GM19468 (cell line): ENCODE measurements around the gene SESN1.
"Not testable (repeated sequence)": the region's sequence is repeated elsewhere in the genome, so short reads cannot be mapped to it uniquely, and the experiment has no call there.

Experiments used
- ATAC-seq: cut with Tn5 transposase; IDR thresholded peaks from one replicate; pipeline ENCODE4 v1.9.1; 2021; ENCODE audit warnings: mild to moderate bottlenecking, moderate library complexity, moderate number of reproducible peaks; ENCODE audit not compliant: unreplicated experiment; ENCODE audit errors: extremely low read depth

Gene SESN1

GRCh38 chr6:109095835-109096084 lies 1.1 kb upstream of the SESN1 start:
- ATAC-seq, result no peak

GRCh38 chr6:109095036-109095834 lies 589 bp upstream of the SESN1 start, which contains the start of gene CEP57L1:
Gene CEP57L1, plus strand, starts transcription at chr6:109095507. Its CDS starts 49,715 bp downstream, at chr6:109145222.
- peak; percentile 53 for ATAC-seq

- ATAC-seq, result no peak
These were observed 772 bp downstream of the SESN1 start for GRCh38 chr6:109093732-109094415.

GRCh38 chr6:109092074-109092473 lies 2.6 kb downstream of the SESN1 start:
- ATAC-seq, result no peak

- no peak for ATAC-seq
These were observed 3.2 kb downstream of the SESN1 start for GRCh38 chr6:109091314-109092024.

- ATAC-seq, result no peak
These were observed 5.7 kb downstream of the SESN1 start for GRCh38 chr6:109088995-109089394.

GRCh38 chr6:109087661-109088264 lies 6.9 kb downstream of the SESN1 start:
- ATAC-seq, result no peak

- not testable (repeated sequence) for ATAC-seq
These were observed 10.5 kb downstream of the SESN1 start for GRCh38 chr6:109084146-109084545.

- ATAC-seq, result no peak
These were observed 11.0 kb downstream of the SESN1 start for GRCh38 chr6:109083657-109084056.

GRCh38 chr6:109082188-109082577 lies 12.5 kb downstream of the SESN1 start:
- no peak for ATAC-seq

- no peak for ATAC-seq
These were observed 13.0 kb downstream of the SESN1 start for GRCh38 chr6:109081516-109082187.

- ATAC-seq, result no peak
These were observed 13.6 kb downstream of the SESN1 start for GRCh38 chr6:109081026-109081425.

- ATAC-seq, result no peak
These were observed 14.7 kb downstream of the SESN1 start for GRCh38 chr6:109079981-109080380.

GRCh38 chr6:109076377-109076776 lies 18.3 kb downstream of the SESN1 start:
- no peak for ATAC-seq

- no peak for ATAC-seq
These were observed 18.7 kb downstream of the SESN1 start for GRCh38 chr6:109075934-109076333.

- ATAC-seq, result no peak
These were observed 20.6 kb downstream of the SESN1 start for GRCh38 chr6:109074133-109074415.

- ATAC-seq, result no peak
These were observed 21.1 kb downstream of the SESN1 start for GRCh38 chr6:109073344-109074132.

- ATAC-seq, result no peak
These were observed 23.3 kb downstream of the SESN1 start for GRCh38 chr6:109071125-109071917.

- ATAC-seq, result no peak
These were observed 24.9 kb downstream of the SESN1 start for GRCh38 chr6:109069746-109070145.
